NB4 (cell line): ENCODE results near the gene KCNK2.

Source experiments
- MYC ChIP-seq: IDR thresholded peaks from 2 replicates; pipeline ENCODE4 v1.6.1; 2011; ENCODE audit warnings: low read depth, low read length
- POLR2A ChIP-seq: IDR thresholded peaks from 2 replicates; pipeline ENCODE4 v1.6.1; 2011; ENCODE audit warnings: mild to moderate bottlenecking; ENCODE audit not compliant: insufficient read length; ENCODE audit errors: extremely low read depth
- TF ChIP-seq, protein P1 (sequence below): IDR thresholded peaks from one replicate; pipeline ENCODE4 v1.5.1; 2012; ENCODE audit warnings: low read depth, low read length

DNA sequence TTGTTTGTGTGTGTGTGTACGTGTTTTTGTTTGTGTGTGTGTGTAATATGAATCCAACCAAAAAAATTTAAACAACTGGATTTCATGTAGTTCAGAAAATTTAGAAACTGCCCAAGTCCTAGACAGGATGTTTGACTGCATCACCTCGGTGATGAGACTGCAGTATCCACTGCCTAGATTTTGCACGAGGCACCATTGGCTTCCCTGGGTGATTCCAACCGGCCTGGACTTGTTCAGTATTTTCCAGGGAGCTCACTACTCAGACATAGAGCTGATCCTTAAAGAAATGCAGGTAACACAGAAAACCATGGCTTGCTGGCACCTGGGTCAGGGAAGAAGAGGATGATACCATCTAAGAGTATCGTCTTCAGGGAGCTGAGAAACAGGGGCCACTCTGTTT, 18.2 kb upstream of the KCNK2 start:
- TF ChIP-seq, protein P1, sequence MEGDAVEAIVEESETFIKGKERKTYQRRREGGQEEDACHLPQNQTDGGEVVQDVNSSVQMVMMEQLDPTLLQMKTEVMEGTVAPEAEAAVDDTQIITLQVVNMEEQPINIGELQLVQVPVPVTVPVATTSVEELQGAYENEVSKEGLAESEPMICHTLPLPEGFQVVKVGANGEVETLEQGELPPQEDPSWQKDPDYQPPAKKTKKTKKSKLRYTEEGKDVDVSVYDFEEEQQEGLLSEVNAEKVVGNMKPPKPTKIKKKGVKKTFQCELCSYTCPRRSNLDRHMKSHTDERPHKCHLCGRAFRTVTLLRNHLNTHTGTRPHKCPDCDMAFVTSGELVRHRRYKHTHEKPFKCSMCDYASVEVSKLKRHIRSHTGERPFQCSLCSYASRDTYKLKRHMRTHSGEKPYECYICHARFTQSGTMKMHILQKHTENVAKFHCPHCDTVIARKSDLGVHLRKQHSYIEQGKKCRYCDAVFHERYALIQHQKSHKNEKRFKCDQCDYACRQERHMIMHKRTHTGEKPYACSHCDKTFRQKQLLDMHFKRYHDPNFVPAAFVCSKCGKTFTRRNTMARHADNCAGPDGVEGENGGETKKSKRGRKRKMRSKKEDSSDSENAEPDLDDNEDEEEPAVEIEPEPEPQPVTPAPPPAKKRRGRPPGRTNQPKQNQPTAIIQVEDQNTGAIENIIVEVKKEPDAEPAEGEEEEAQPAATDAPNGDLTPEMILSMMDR, result no peak
- TF ChIP-seq MYC (no peak), POLR2A (no peak)
